OCI-LY1 (cell line): Measurements from ENCODE around the gene UPP2.

ENCODE experiments used
- CTCF ChIP-seq: fragments of 200-600 bp; sonication (generic), shearing (Covaris generic); IDR thresholded peaks from 2 replicates; pipeline ENCODE4 v1.5.1; 2017; ENCODE audit warnings: mild to moderate bottlenecking, antibody characterized with exemption, low read length, moderate library complexity, mixed read lengths
- EZH2 ChIP-seq: fragments of 200-600 bp; sonication (generic), shearing (Covaris generic); IDR thresholded peaks from 2 replicates; pipeline ENCODE4 v1.8.0; 2017; ENCODE audit warnings: borderline replicate concordance, mixed run types, mild to moderate bottlenecking, antibody characterized with exemption, low read length, moderate library complexity, mixed read lengths

GRCh38 chr2:158072361-158072760 is 29.3 kb upstream of the UPP2 start:
- TF ChIP-seq EZH2 (no peak), CTCF (no peak)
